ES-I3 (cell line): ENCODE measurements around the gene CACHD1.

Experiments used
- H3K36me3 ChIP-seq: 2 replicates; pipeline ENCODE4 v1.6.1; 2013; ENCODE audit warnings: mild to moderate bottlenecking, low read length, control low read depth, moderate library complexity; ENCODE audit not compliant: insufficient read depth
- H3K4me1 ChIP-seq: 2 replicates; pipeline ENCODE4 v1.6.1; 2013; ENCODE audit warnings: mild to moderate bottlenecking, control low read depth, low read length; ENCODE audit not compliant: insufficient read depth
- H3K9ac ChIP-seq: 2 replicates; pipeline ENCODE4 v1.6.1; 2013; ENCODE audit warnings: low read depth, mild to moderate bottlenecking, low read length, moderate library complexity
- H3K9me3 ChIP-seq: 2 replicates; pipeline ENCODE4 v1.6.1; 2013; ENCODE audit warnings: mild to moderate bottlenecking, low read length, moderate library complexity; ENCODE audit not compliant: control insufficient read depth, insufficient read depth

Gene CACHD1

GRCh38 chr1:64574301-64574700 lies 104.4 kb downstream of the CACHD1 start:
- no peak overlapping the region for H3K9ac ChIP-seq
- no peaks in the 10 kb centered on the region for H3K36me3 ChIP-seq
- H3K4me1 ChIP-seq, result peaks cover 38% of the 10 kb centered on the region
- H3K9me3 ChIP-seq, result no peaks in the 10 kb centered on the region

DNA sequence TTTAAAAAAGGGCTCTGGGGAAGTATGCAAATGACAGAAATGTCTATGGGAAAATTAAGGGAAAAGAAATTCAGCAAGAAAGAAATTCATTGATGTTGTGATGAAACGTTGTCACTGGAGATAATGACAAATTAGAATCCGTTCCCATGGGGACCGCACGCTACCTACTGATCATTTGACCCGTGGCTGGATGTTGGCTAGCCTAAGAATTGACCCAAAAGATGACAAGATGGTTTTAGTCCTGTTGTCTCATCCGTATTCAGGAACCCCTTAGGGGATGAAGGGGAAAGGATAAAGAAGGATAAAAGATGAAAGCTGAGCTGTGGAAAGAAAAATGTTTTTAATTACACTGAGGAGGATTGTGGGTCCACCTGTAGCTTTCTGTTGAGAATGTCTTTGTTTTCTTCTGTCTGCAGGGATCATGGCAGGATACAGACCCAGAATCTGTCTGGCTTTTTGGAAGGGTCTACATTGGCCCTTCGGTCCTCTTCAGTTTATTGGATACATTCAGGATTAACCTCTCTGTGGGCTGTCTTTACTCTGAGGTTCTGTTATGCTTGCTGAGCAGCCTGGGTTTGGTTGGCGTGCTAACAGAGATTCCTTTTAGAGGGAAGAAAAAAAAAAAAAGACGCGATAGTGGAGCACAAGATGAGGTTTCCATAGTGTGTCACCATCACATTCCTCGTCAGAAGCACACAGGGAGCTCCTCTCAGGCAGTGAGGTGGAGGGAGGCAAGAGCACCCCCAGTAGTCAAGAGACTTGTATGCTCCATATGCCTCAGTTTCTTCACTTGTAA lies 106.2 kb downstream of the CACHD1 start:
- Histone ChIP-seq H3K9me3 (no peaks in the 10 kb centered on the region), H3K4me1 (peaks cover 34% of the 10 kb centered on the region), H3K36me3 (no peaks in the 10 kb centered on the region), H3K9ac (no peak overlapping the region)

- H3K9ac ChIP-seq, result no peak overlapping the region
- H3K4me1 ChIP-seq, result peaks cover 15% of the 10 kb centered on the region; the same call in 1 of the 2 replicates
- no peaks in the 10 kb centered on the region for H3K36me3 ChIP-seq
- H3K9me3 ChIP-seq, result no peaks in the 10 kb centered on the region
Observed at GRCh38 chr1:64578270-64578973, 108.5 kb downstream of the CACHD1 start.

DNA sequence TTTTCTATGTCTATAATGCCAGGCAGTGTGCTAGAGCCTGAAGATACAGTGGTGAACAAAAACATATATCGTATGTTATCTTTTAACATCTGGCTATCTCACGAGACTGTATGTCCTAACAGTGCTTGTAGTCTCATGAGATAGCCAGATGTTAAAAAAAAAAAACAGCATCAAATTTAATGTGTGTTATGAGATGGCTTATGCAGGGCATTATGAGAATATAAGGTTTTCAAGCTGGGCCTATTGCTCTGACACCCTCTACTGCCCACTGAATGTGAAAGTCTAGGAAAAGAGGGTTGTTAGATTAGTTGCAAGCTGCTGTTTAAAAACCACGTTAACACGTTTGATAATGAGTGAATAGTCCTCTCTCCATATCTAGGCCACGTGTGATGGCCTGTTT lies 109.8 kb downstream of the CACHD1 start:
- peaks cover 15% of the 10 kb centered on the region; the same call in 1 of the 2 replicates for H3K4me1 ChIP-seq

GRCh38 chr1:64581135-64581842 lies 111.4 kb downstream of the CACHD1 start:
- H3K4me1 ChIP-seq, result no peaks in the 10 kb centered on the region
- H3K36me3 ChIP-seq, result no peaks in the 10 kb centered on the region
- no peaks in the 10 kb centered on the region for H3K9me3 ChIP-seq
- H3K9ac ChIP-seq, result no peak overlapping the region

More for the DNA sequence above, 109.8 kb downstream of the CACHD1 start:
- no peaks in the 10 kb centered on the region for H3K36me3 ChIP-seq
- H3K9me3 ChIP-seq, result no peaks in the 10 kb centered on the region
- no peak overlapping the region for H3K9ac ChIP-seq

DNA sequence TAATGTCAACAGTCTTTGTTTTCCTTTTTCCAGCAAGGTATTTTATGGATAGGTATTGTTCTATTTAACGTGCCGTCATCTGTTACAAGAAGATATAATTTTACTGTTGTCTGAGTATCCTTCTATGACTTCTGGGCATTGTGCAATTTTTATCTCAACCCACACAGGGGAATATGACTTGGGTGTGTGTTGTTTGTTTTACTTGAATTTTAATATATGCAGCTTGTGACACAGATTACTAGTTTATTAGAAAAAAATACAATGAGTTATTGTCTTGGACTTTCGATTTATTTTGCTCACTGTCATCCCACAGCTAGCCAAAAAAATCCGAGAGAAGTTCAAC lies 111.9 kb downstream of the CACHD1 start:
- Histone ChIP-seq H3K4me1 (no peaks in the 10 kb centered on the region), H3K9me3 (no peaks in the 10 kb centered on the region), H3K36me3 (no peaks in the 10 kb centered on the region), H3K9ac (no peak overlapping the region)

GRCh38 chr1:64584479-64584878 lies 114.5 kb downstream of the CACHD1 start:
- H3K9ac ChIP-seq, result no peak overlapping the region
- no peaks in the 10 kb centered on the region for H3K9me3 ChIP-seq
- H3K4me1 ChIP-seq, result 0 out of 2 replicates have a peak, but pooled peaks cover 3% of the 10 kb centered on the region
- no peaks in the 10 kb centered on the region for H3K36me3 ChIP-seq

DNA sequence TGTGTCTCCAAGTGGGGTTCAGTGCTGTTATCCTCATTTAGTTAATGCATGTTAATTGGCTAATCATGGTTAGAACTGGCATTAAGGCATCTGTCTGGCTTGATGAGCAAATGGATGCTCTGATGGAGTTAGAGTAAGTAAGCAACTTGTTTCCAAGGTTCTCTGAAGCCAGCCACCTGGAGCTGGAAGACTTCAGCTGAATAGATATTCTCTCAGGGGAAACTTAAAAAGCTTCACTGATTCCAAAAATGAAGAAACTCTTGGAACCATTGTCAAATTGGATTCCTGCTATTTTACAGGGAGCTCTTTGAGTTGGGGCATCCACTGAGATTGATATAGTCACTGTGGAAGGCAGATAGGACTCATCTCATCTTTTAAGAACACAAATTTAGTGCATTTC lies 118.9 kb downstream of the CACHD1 start:
- Histone ChIP-seq H3K4me1 (0 out of 2 replicates have a peak, but pooled peaks cover 3% of the 10 kb centered on the region), H3K36me3 (no peaks in the 10 kb centered on the region), H3K9ac (no peak overlapping the region), H3K9me3 (no peaks in the 10 kb centered on the region)

DNA sequence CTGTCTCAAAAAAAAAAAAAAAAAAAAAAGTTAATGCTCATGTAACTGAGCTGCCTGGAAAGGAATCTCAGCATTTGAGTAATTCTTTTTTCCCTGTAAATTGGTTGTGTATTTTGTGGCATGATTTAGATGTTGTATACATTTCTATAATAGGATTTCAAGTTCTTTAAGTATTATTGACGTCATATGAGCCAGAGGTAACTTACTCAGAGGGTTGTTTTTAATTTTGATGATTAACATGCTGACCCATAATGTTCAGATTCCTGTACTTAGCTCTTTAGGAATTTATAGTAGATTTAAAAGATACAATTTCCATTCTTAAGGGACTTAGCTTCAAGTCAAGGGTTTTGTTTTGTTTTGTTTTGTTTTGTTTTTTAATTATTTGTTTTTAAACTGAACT lies 120.4 kb downstream of the CACHD1 start:
- H3K36me3 ChIP-seq, result no peaks in the 10 kb centered on the region
- peaks cover 3% of the 10 kb centered on the region; the same call in 1 of the 2 replicates for H3K4me1 ChIP-seq
- H3K9me3 ChIP-seq, result no peaks in the 10 kb centered on the region
- H3K9ac ChIP-seq, result no peak overlapping the region

DNA sequence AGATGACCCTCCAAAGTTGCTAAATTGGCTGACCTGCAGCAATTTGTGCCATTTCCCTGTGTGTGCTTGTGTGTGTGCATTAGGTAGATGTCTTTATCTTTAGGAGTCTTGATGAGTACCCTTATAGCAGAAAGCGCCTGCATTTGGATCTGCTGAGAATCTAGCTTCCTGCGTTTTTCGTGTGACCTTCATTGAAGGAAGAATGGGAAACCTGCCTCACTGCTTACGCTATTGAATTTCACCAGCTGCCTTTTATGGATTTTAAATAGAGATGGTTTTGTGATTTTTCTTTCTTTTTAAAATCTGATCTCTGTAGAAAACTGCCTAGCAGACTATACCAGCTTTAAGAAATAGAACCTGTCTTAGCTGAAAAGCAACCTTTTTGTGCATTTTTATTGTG lies 124.5 kb downstream of the CACHD1 start:
- Histone ChIP-seq H3K9me3 (no peaks in the 10 kb centered on the region), H3K9ac (no peak overlapping the region), H3K4me1 (peaks cover 16% of the 10 kb centered on the region), H3K36me3 (no peaks in the 10 kb centered on the region)

DNA sequence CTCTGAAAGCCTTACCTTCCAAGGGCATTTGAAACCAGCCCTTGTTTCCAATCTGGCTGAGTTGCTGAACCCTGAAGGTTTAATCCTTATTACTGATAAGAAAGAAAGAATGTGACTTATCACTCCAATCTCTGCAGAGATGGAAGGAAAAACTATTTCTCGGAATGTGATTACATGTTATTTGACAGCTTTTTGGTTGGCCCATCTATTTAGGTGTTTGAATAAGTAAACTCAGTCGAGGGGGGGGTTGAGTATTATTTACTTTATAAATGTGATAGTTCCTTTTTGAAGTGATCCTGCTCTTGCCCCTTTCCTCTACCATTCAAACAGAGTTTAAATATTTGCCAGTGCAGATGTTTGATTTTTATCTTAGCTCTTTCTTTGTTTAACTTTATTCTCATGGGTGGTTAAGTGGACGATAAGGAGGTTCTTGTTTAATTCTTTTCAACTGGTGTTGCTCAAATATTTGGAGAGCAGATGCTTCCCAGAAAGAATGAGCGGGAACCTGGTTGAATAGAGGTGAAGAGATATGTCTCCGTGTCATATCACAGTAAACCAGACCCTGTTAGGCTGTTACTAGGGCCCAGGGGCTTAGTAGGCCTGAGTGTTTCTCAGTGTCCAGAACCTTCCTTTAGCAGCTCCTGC lies 126.1 kb downstream of the CACHD1 start:
- Histone ChIP-seq H3K9me3 (no peaks in the 10 kb centered on the region), H3K36me3 (no peaks in the 10 kb centered on the region; the same call in 1 of the 2 replicates), H3K9ac (no peak overlapping the region), H3K4me1 (peaks cover 16% of the 10 kb centered on the region)

DNA sequence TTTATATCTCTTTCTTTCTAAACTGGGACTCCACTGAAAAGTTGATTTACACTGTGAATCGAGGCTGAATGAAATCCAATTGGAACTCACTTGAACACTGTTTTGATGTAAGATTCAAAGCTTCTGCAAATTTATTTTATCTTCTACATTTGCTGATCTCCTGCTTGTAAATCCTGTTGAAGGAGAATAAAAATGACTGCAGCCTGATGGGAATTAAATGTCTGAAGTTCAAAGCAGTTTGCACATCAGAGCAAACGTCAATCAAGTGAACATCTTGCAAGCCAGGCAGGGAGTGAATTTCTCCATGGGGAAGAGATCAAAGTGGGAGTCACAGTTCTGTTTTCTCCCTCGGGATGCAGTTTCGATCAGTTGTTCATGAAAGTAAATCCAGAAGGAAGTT lies 127.2 kb downstream of the CACHD1 start:
- Histone ChIP-seq H3K9ac (no peak overlapping the region), H3K4me1 (peaks cover 16% of the 10 kb centered on the region)

DNA sequence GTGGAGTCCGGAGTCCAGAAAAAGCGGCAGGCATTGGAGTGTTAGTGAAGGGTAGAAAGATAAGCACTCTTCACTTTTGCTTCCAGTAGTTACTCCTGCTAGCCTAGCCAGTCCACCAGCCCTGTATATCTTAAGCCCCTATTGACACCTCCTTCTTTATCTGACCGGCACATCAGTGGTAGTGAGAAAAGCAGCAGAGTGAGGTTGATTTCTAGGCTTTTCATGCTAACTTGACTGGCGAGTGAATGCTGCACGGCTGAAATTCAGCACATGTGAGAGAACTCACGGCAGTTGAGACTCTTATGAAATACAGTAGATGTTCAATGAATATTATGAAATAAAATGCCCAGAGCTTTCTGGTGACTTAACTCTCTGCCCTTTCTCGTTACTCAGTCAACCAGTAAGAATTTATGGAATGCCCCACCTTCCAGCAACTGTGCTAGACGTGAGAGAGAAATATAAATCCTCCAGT lies 128.2 kb downstream of the CACHD1 start:
- no peak overlapping the region for H3K9ac ChIP-seq
- H3K4me1 ChIP-seq, result peaks cover 16% of the 10 kb centered on the region
- no peaks in the 10 kb centered on the region; the same call in 1 of the 2 replicates for H3K36me3 ChIP-seq
- no peaks in the 10 kb centered on the region for H3K9me3 ChIP-seq

More for the DNA sequence above, 127.2 kb downstream of the CACHD1 start:
- Histone ChIP-seq H3K36me3 (no peaks in the 10 kb centered on the region; the same call in 1 of the 2 replicates), H3K9me3 (no peaks in the 10 kb centered on the region)

DNA sequence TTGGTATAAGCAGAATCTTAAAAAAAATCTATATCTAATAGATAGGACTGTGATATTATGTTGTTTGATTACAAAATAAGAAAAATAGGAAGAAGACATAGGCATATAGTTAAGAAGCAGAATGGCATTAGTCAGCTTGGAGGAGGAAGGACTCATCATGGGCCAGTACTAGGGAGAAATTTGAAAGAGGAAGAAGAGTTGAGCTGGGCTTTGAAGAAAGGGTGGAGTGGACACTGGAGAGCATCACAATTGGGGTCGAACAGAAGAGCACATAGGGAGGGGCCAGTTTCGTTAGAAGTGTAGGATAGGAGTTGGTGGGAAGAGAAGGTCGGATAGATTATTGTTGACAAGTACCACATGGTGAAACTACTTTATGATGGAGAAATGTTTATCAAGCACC lies 129.3 kb downstream of the CACHD1 start:
- no peaks in the 10 kb centered on the region; the same call in 1 of the 2 replicates for H3K9me3 ChIP-seq
- peaks cover 16% of the 10 kb centered on the region for H3K4me1 ChIP-seq
- H3K36me3 ChIP-seq, result no peaks in the 10 kb centered on the region; the same call in 1 of the 2 replicates
- H3K9ac ChIP-seq, result no peak overlapping the region
